RWPE2 (cell line): ENCODE measurements around the gene EMILIN3.
A peak's percentile ranks its signal among the peaks of the same experiment; 100 is the strongest.

Experiments
- ATAC-seq: fragments of 200-7000 bp; cut with Tn5 transposase; 3 replicates; pipeline ENCODE4 v1.9.1; 2021; ENCODE audit warnings: low read depth
- DNase-seq: peaks from one replicate; pipeline ENCODE4 v3.0.0-alpha.2; 2020; ENCODE audit warnings: low spot score
- H3K27ac ChIP-seq: fragments of 450-650 bp; 2 replicates; pipeline ENCODE4 v1.5.1; 2017; ENCODE audit warnings: mild to moderate bottlenecking; ENCODE audit not compliant: poor library complexity, severe bottlenecking
- H3K27me3 ChIP-seq: fragments of 250-450 bp; sonication (Bioruptor Pico); 2 replicates; pipeline ENCODE4 v1.5.1; 2021; ENCODE audit warnings: mild to moderate bottlenecking, moderate library complexity; ENCODE audit not compliant: insufficient read depth, poor library complexity, severe bottlenecking
- H3K36me3 ChIP-seq: fragments of 250-450 bp; sonication (Bioruptor Pico); 2 replicates; pipeline ENCODE4 v1.5.1; 2020; ENCODE audit warnings: low read depth, mild to moderate bottlenecking, moderate library complexity
- H3K4me1 ChIP-seq: fragments of 250-450 bp; sonication (Bioruptor Pico); 2 replicates; pipeline ENCODE4 v1.5.1; 2021; ENCODE audit warnings: mild to moderate bottlenecking, moderate library complexity; ENCODE audit not compliant: insufficient read depth, poor library complexity, severe bottlenecking
- H3K4me3 ChIP-seq: fragments of 250-450 bp; sonication (Bioruptor Pico); 2 replicates; pipeline ENCODE4 v1.5.1; 2021; ENCODE audit warnings: mild to moderate bottlenecking, moderate library complexity; ENCODE audit not compliant: severe bottlenecking
- H3K9me3 ChIP-seq: fragments of 250-450 bp; sonication (Bioruptor Pico); 2 replicates; pipeline ENCODE4 v1.5.1; 2021; ENCODE audit warnings: mild to moderate bottlenecking, moderate library complexity; ENCODE audit not compliant: severe bottlenecking
- CTCF ChIP-seq: fragments of 450-650 bp; IDR thresholded peaks from one replicate; pipeline ENCODE4 v1.5.1; 2017; ENCODE audit warnings: mild to moderate bottlenecking, moderate library complexity; ENCODE audit not compliant: poor library complexity, severe bottlenecking

The EMILIN3 gene

GRCh38 chr20:41371371-41371770, 4.8 kb upstream of the EMILIN3 start:
- no peak for ATAC-seq
- no peaks in the 10 kb centered on the region for H3K4me1 ChIP-seq

DNA sequence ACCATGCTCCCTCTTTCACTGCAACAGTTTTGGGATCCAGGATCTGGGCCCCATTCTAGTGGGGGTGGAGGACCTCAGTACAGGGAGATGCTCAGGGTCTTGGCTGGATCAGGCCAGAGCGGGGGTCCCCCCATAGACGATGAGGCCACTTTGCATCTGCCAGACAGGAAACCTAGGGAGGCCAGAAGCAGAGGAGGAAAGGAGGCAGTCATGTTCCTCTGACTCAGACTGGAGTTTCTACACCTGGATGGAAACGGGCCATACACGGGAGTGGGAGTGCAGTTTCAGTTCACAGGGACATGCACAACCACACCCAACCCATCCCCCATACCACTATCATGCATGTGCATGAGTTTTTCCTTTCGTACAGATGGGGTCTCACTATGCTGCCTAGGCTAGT, 3.6 kb upstream of the EMILIN3 start:
- DNase-seq (peak; percentile 58), ATAC-seq (no peak)
- Histone ChIP-seq H3K27me3 (peaks cover 26% of the 10 kb centered on the region), H3K4me1 (no peaks in the 10 kb centered on the region), H3K4me3 (no peak overlapping the region), H3K36me3 (no peaks in the 10 kb centered on the region), H3K9me3 (no peaks in the 10 kb centered on the region), H3K27ac (no peak overlapping the region)
- TF ChIP-seq CTCF = no peak

More at GRCh38 chr20:41371371-41371770, 4.8 kb upstream of the EMILIN3 start:
- Histone ChIP-seq H3K36me3 (no peaks in the 10 kb centered on the region), H3K27me3 (peaks cover 16% of the 10 kb centered on the region), H3K27ac (no peak overlapping the region), H3K9me3 (no peaks in the 10 kb centered on the region), H3K4me3 (no peak overlapping the region)
- no peak for TF ChIP-seq CTCF
- no peak for DNase-seq

GRCh38 chr20:41369673-41370072, 3.1 kb upstream of the EMILIN3 start:
- H3K4me3 ChIP-seq = no peak overlapping the region
- ATAC-seq = no peak
- no peak overlapping the region for H3K27ac ChIP-seq
- H3K9me3 ChIP-seq = no peaks in the 10 kb centered on the region
- H3K36me3 ChIP-seq = no peaks in the 10 kb centered on the region
- peak; percentile 59 for DNase-seq
- H3K27me3 ChIP-seq = peaks cover 31% of the 10 kb centered on the region
- no peak for TF ChIP-seq CTCF
- no peaks in the 10 kb centered on the region for H3K4me1 ChIP-seq

- DNase-seq (no peak), ATAC-seq (no peak)
- no peak overlapping the region for H3K4me3 ChIP-seq
- TF ChIP-seq CTCF = no peak
- H3K9me3 ChIP-seq = no peaks in the 10 kb centered on the region
- no peaks in the 10 kb centered on the region for H3K4me1 ChIP-seq
- H3K27me3 ChIP-seq = peaks cover 36% of the 10 kb centered on the region
- H3K27ac ChIP-seq = no peak overlapping the region
- H3K36me3 ChIP-seq = no peaks in the 10 kb centered on the region
These were observed 1.3 kb upstream of the EMILIN3 start for GRCh38 chr20:41367956-41368355.

DNA sequence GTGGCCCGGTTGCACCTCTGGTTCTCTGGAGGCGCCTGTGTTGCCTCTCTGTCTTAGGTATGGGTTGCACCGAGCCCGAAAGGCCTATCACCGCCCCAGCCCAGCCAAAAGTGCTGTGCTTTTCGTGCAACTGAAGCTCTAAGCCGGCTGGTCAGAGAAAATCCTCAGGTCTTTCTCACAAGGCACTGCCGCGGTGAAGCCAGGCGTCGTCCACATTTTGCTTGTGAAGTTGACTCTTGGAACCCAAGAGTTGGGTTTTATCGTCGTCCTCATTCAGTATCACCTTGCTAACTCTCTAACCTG, 726 bp upstream of the EMILIN3 start:
- Histone ChIP-seq H3K9me3 (no peaks in the 10 kb centered on the region), H3K36me3 (no peaks in the 10 kb centered on the region), H3K4me3 (no peak overlapping the region), H3K4me1 (no peaks in the 10 kb centered on the region), H3K27ac (no peak overlapping the region), H3K27me3 (peaks cover 36% of the 10 kb centered on the region)
- no peak for ATAC-seq
- DNase-seq = peak; percentile 74
- TF ChIP-seq CTCF = no peak
